ENCODE measurements around the gene SP1. TPM values are rescaled to one million over a fixed set of nuclear protein-coding genes. Genes with fewer than 3 reads are reported as not detected.
A peak's percentile ranks its signal among the peaks of the same experiment; 100 is the strongest.

Gene SP1
- total and polyA plus RNA-seq, 2 experiments from 2014 or later, result 11.1 to 68.4 TPM

- peaks cover 14% of the 10 kb centered on the region; the same call in 1 of the 2 replicates for H3K4me1 ChIP-seq (ENCODE audit: insufficient read depth)
- Mint-ChIP-seq H3K4me1 (peaks cover 53% of the 10 kb centered on the region), H3K4me3 (peak overlapping the region; percentile 46; the same call in 1 of the 3 replicates), H3K27ac (no peak overlapping the region), H3K27me3 (ENCODE audit: insufficient read depth, low read depth, poor library complexity) (peaks cover 9% of the 10 kb centered on the region), H3K36me3 (ENCODE audit: low read depth) (peaks cover 99% of the 10 kb centered on the region), H3K9me3 (no peaks in the 10 kb centered on the region)
- peaks cover 92% of the 10 kb centered on the region for H4K20me1 ChIP-seq (replicated peaks; ENCODE audit: insufficient read depth)
- H3K27ac ChIP-seq (ENCODE audit: low read depth), result 0 out of 2 replicates have a peak overlapping the region, but pooled peaks have one; percentile 68
- no peaks in the 10 kb centered on the region for H3K27me3 ChIP-seq (ENCODE audit: insufficient read depth)
- no peak for DNase-seq (ENCODE audit: low spot score)
- peaks cover 99% of the 10 kb centered on the region for H3K79me2 ChIP-seq (replicated peaks; ENCODE audit: insufficient read depth)
- no peak for ATAC-seq
- no peak for TF ChIP-seq JUNB (IDR thresholded peaks at IDR 0.05; ENCODE audit: unreplicated experiment)
- no peak for TF ChIP-seq CTCF (conservative IDR thresholded peaks at IDR 0.05; ENCODE audit: low read depth in 2 of 2)
- no peak for TF ChIP-seq POLR2AphosphoS5 (IDR thresholded peaks at IDR 0.05; ENCODE audit: low read depth)
- TF ChIP-seq ZNF114 (CRISPR knock-in tag; IDR thresholded peaks at IDR 0.05), result no peak
- no peak for TF ChIP-seq EZH2phosphoT487 (IDR thresholded peaks at IDR 0.05; ENCODE audit: unreplicated experiment)
- no peak for TF ChIP-seq REST (IDR thresholded peaks at IDR 0.05; ENCODE audit: unreplicated experiment)
- no peak for TF ChIP-seq ZNF462 (CRISPR knock-in tag; IDR thresholded peaks at IDR 0.05)
- no peak for TF ChIP-seq ZNF331 (CRISPR knock-in tag; IDR thresholded peaks at IDR 0.05; ENCODE audit: low read depth)
- no peak for TF ChIP-seq ETS1 (IDR thresholded peaks at IDR 0.05)
- TF ChIP-seq CREB1 (CRISPR knock-in tag; IDR thresholded peaks at IDR 0.05; ENCODE audit: low read depth), result no peak
- no peak for TF ChIP-seq EZH2 (IDR thresholded peaks at IDR 0.05; ENCODE audit: low read depth, unreplicated experiment)
- TF ChIP-seq STAT1 (IDR thresholded peaks at IDR 0.05; ENCODE audit: unreplicated experiment), result no peak
- no peak for TF ChIP-seq NANOG (IDR thresholded peaks at IDR 0.05; ENCODE audit: borderline replicate concordance)
- H3F3A ChIP-seq (replicated peaks; ENCODE audit: low read depth), result peaks cover 61% of the 10 kb centered on the region
- no peak overlapping the region for H2AFZ ChIP-seq
- H3K9me2 ChIP-seq (ENCODE audit: insufficient read depth), result no peaks in the 10 kb centered on the region
- no peak overlapping the region for H3K4me2 ChIP-seq
- no peak overlapping the region for H3K4me3 ChIP-seq
- H3K36me3 ChIP-seq (ENCODE audit: insufficient read depth), result peaks cover 99% of the 10 kb centered on the region
Observed at GRCh38 chr12:53459097-53459496, 79.1 kb downstream of the SP1 start.

Data from GM23338 (cell line).